ENCODE measurements around the gene MYCL.
A peak's percentile ranks its signal among the peaks of the same experiment; 100 is the strongest.

MYCL gene

DNA sequence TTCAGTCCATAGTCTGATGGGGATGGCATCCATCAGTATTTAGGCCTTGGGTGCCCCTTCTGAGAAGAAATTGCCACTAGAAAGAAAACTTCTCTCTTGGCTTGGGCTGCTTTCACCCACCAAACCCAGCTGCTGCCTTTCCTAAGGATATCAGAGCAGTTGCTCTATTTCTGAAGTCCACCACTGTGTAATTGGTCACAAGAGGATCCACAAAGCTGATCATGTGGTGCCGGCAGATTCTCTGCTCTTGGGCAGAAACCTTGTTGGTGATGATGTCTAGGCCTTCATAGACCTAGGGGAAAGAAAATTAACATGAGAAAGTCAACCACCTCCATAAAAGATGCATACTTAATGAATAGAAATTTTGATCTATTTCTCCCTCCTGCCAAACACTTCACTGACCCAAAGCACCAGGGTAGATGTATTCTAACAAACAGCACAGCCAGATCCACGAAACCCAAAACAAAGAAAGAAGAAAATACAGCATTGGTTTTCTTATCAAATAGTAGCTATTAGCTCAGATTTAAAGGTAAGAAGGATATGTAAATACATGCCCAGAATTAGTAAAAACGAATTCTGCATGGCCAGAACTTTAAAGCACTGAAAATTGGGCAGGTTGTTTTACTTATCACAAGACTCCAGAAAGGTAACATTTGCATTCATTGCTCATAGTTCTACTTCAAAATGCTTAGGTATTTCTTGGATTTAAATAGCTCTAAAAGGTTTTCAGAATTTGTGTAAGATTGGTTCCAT is 44.4 kb downstream of the MYCL start:
- Histone ChIP-seq H3K4me1 (ENCODE audit: control insufficient read depth, insufficient read depth, low read length) (peaks cover 7% of the 10 kb centered on the region), H3K9ac (ENCODE audit: low read length) (no peak overlapping the region), H3K9me3 (ENCODE audit: control insufficient read depth, low read length) (no peaks in the 10 kb centered on the region), H3K27me3 (ENCODE audit: control insufficient read depth, insufficient read depth, low read length) (no peaks in the 10 kb centered on the region), H3K36me3 (ENCODE audit: control insufficient read depth, insufficient read depth, low read length) (no peaks in the 10 kb centered on the region), H3K4me3 (ENCODE audit: low read length) (no peak overlapping the region)

DNA sequence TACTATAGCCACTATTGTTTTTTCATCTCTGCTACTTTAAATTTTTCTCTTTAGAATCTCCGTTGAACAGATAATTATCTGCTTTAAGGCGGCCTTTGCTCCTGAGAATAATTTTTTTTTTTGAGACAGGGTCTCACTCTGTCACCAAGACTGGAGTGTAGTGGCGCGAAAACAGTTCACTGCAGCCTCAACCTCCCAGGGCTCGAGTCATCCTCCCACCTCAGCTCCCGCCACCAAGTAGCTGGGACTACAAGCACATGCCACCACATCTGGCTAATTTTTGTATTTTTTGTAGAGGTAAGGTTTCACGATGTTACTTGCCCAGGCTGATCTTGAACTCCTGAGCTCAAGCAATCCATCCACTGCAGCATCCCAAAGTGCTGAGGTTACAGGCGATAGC is 47.0 kb downstream of the MYCL start:
- Histone ChIP-seq H3K4me1 (ENCODE audit: control insufficient read depth, insufficient read depth, low read length) (peaks cover 12% of the 10 kb centered on the region), H3K27me3 (ENCODE audit: control insufficient read depth, insufficient read depth, low read length) (no peaks in the 10 kb centered on the region), H3K9ac (ENCODE audit: low read length) (no peak overlapping the region), H3K9me3 (ENCODE audit: control insufficient read depth, low read length) (no peaks in the 10 kb centered on the region), H3K36me3 (ENCODE audit: control insufficient read depth, insufficient read depth, low read length) (no peaks in the 10 kb centered on the region), H3K4me3 (ENCODE audit: low read length) (no peak overlapping the region)

DNA sequence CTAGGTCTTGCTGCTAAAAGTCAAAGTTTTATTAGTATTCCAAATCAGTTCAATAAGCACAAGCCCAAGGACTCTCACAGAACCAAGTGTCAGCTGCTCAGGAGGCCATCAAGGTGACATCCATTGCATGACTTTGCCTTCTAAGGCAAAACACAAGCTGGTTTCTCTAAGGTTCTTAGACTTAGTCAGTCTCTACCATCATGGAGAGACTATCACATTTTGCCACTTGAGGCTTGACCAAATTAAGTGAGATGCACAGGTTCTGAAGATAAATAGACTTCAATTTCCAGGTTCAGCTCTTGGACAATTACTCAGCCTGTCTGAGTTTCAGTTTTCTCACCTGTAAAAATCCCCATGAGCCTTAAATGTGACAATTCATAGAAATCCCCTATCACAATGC is 47.4 kb downstream of the MYCL start:
- H3K36me3 ChIP-seq (ENCODE audit: control insufficient read depth, insufficient read depth, low read length), result no peaks in the 10 kb centered on the region
- peaks cover 12% of the 10 kb centered on the region for H3K4me1 ChIP-seq (ENCODE audit: control insufficient read depth, insufficient read depth, low read length)

DNA sequence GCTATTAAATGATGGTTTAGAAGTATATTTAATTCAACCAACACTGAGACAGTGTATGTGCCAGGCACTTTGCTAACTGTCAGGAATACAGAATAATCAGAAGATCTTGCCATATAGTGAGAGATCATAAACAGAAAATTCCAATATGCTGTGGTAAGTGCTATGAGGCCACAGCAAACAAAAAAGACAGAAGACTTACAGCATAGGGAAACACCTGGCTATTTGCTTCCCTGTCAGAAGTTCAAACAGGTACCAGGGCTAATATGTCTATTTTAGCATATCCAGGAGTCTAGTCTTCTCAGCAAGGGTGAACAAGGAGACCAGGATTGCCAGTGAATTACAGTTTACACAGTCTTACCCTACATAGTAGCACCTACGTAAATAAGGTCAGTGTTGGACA is 48.8 kb downstream of the MYCL start:
- no peak overlapping the region for H3K4me3 ChIP-seq (ENCODE audit: low read length)
- H3K9ac ChIP-seq (ENCODE audit: low read length), result no peak overlapping the region
- peaks cover 12% of the 10 kb centered on the region for H3K4me1 ChIP-seq (ENCODE audit: control insufficient read depth, insufficient read depth, low read length)
- H3K27me3 ChIP-seq (ENCODE audit: control insufficient read depth, insufficient read depth, low read length), result no peaks in the 10 kb centered on the region
- no peaks in the 10 kb centered on the region for H3K9me3 ChIP-seq (ENCODE audit: control insufficient read depth, low read length)
- no peaks in the 10 kb centered on the region for H3K36me3 ChIP-seq (ENCODE audit: control insufficient read depth, insufficient read depth, low read length)

More for the DNA sequence above, 47.4 kb downstream of the MYCL start:
- H3K9me3 ChIP-seq (ENCODE audit: control insufficient read depth, low read length), result no peaks in the 10 kb centered on the region
- H3K27me3 ChIP-seq (ENCODE audit: control insufficient read depth, insufficient read depth, low read length), result no peaks in the 10 kb centered on the region
- no peak overlapping the region for H3K9ac ChIP-seq (ENCODE audit: low read length)
- no peak overlapping the region for H3K4me3 ChIP-seq (ENCODE audit: low read length)

DNA sequence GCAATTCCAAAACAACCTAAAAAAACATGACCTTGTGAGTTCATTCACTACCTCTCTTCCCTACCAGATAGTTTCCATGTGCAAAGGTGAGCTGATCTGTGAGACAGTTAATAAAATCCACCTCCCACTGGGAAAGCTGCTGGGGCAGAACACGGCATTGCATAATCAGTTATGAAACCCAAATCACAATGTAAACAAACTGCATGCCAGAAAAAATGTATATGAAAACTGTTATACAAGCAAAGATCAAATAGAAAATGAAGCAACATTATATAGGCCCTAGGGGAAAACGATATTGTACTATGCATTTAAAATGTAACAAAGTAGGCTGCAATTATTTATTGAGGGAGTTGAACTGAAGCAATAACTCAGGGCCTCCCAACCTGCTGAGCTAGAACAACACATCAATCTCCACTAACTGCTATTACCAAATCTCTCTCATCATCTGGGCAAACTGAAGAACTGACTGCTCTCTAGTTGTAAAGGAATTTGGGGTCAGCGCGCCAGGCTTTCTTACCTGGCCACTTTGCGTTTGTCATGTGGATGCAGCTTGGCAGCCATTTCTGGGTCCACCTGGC is 49.4 kb downstream of the MYCL start:
- Histone ChIP-seq H3K36me3 (ENCODE audit: control insufficient read depth, insufficient read depth, low read length) (no peaks in the 10 kb centered on the region), H3K27me3 (ENCODE audit: control insufficient read depth, insufficient read depth, low read length) (no peaks in the 10 kb centered on the region), H3K9ac (ENCODE audit: low read length) (no peak overlapping the region), H3K4me1 (ENCODE audit: control insufficient read depth, insufficient read depth, low read length) (peaks cover 12% of the 10 kb centered on the region), H3K9me3 (ENCODE audit: control insufficient read depth, low read length) (no peaks in the 10 kb centered on the region), H3K4me3 (ENCODE audit: low read length) (no peak overlapping the region)

DNA sequence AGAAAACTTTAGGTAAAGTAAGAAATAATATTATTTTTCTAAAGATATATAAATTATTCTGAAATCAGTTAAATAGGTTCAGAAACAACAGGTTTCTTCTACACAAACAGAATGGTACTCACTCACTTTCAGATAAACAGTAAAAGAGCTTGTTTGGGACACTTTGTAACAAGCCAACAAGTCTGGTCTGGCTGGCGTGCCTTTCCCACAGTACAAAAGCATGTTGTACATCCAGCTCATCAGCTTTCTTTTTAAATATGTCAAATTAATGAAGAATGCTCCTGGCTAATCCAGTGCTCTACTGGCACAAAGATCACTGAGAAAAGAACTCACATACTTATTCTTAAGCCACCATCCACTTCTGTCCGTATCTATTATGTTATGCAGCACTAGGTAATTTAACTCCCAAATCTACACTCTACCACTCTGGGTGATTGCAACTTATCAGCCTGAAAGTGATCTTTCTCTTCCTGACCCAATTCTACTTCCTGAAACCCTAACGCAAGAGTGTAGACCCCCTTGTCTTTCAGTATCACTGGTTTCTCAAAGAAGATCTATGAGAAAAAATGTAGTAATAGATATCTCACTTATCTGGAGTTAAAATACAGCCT is 51.0 kb downstream of the MYCL start:
- H3K4me3 ChIP-seq (ENCODE audit: low read length), result no peak overlapping the region
- H3K4me1 ChIP-seq (ENCODE audit: control insufficient read depth, insufficient read depth, low read length), result peaks cover 25% of the 10 kb centered on the region
- H3K9ac ChIP-seq (ENCODE audit: low read length), result no peak overlapping the region
- H3K27me3 ChIP-seq (ENCODE audit: control insufficient read depth, insufficient read depth, low read length), result no peaks in the 10 kb centered on the region
- H3K9me3 ChIP-seq (ENCODE audit: control insufficient read depth, low read length), result no peaks in the 10 kb centered on the region
- no peaks in the 10 kb centered on the region for H3K36me3 ChIP-seq (ENCODE audit: control insufficient read depth, insufficient read depth, low read length)

DNA sequence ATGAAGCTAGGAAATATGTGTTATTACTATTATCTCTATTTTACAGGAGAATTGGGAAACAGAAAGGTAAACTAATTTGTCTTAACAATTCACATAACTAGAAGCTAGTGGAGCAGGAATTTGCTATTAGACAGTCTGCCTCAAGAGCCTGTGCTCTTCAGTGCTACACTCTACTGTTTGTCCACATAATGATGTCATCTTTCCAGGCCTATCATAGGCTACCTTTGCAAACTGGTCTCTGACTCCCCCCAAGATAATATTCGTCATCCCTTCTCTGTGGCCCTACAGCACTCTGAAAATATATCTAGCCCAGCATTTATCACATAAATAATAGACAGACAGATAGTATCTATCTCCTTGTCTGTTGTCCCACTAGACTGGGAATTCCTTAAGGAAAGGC is 52.5 kb downstream of the MYCL start:
- no peak overlapping the region for H3K4me3 ChIP-seq (ENCODE audit: low read length)
- H3K4me1 ChIP-seq (ENCODE audit: control insufficient read depth, insufficient read depth, low read length), result peaks cover 32% of the 10 kb centered on the region
- H3K27me3 ChIP-seq (ENCODE audit: control insufficient read depth, insufficient read depth, low read length), result no peaks in the 10 kb centered on the region
- no peaks in the 10 kb centered on the region for H3K36me3 ChIP-seq (ENCODE audit: control insufficient read depth, insufficient read depth, low read length)
- no peaks in the 10 kb centered on the region for H3K9me3 ChIP-seq (ENCODE audit: control insufficient read depth, low read length)
- no peak overlapping the region for H3K9ac ChIP-seq (ENCODE audit: low read length)

DNA sequence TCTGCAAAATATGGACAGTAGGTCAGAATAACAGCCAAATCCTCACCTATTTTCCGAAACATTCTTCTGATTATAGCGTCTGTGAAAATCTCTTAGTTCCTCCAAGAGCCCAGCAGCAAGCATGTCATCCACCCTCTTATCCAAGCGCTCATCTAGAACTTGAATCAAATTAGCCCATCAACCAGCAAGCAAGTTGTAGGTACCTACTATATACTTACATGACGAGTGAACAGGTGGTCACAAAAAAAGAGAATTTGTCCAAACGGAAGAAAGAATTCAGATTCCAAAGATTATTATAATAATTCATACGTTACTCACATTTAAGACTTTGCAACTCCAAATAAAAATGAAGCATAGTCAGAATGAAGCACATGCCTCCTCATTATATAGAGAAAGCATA is 53.8 kb downstream of the MYCL start:
- H3K4me1 ChIP-seq (ENCODE audit: control insufficient read depth, insufficient read depth, low read length), result peaks cover 31% of the 10 kb centered on the region
- H3K27me3 ChIP-seq (ENCODE audit: control insufficient read depth, insufficient read depth, low read length), result no peaks in the 10 kb centered on the region
- no peaks in the 10 kb centered on the region for H3K9me3 ChIP-seq (ENCODE audit: control insufficient read depth, low read length)
- no peak overlapping the region for H3K9ac ChIP-seq (ENCODE audit: low read length)
- H3K4me3 ChIP-seq (ENCODE audit: low read length), result no peak overlapping the region
- no peaks in the 10 kb centered on the region for H3K36me3 ChIP-seq (ENCODE audit: control insufficient read depth, insufficient read depth, low read length)

DNA sequence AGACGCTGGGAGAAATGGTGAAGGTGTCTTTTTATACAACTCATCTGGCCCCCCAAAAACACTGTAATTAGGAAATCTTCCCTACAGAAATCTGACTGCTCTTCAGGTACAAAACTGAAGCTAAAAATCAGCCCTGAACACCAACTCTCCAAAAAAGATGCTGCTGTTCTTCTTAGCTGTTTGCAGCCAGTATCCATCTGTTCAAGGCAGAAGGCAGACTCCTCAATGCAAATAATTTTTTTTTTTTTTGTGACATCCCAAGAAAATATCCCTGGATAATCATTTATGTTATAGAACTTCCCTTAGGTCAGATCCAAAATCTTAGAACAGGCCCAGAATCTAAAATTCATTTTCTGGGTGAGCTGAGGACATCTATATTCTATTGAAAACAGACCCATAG is 54.9 kb downstream of the MYCL start:
- no peaks in the 10 kb centered on the region for H3K27me3 ChIP-seq (ENCODE audit: control insufficient read depth, insufficient read depth, low read length)
- no peak overlapping the region for H3K9ac ChIP-seq (ENCODE audit: low read length)
- H3K9me3 ChIP-seq (ENCODE audit: control insufficient read depth, low read length), result no peaks in the 10 kb centered on the region
- no peak overlapping the region for H3K4me3 ChIP-seq (ENCODE audit: low read length)
- peaks cover 20% of the 10 kb centered on the region for H3K4me1 ChIP-seq (ENCODE audit: control insufficient read depth, insufficient read depth, low read length)
- H3K36me3 ChIP-seq (ENCODE audit: control insufficient read depth, insufficient read depth, low read length), result no peaks in the 10 kb centered on the region

DNA sequence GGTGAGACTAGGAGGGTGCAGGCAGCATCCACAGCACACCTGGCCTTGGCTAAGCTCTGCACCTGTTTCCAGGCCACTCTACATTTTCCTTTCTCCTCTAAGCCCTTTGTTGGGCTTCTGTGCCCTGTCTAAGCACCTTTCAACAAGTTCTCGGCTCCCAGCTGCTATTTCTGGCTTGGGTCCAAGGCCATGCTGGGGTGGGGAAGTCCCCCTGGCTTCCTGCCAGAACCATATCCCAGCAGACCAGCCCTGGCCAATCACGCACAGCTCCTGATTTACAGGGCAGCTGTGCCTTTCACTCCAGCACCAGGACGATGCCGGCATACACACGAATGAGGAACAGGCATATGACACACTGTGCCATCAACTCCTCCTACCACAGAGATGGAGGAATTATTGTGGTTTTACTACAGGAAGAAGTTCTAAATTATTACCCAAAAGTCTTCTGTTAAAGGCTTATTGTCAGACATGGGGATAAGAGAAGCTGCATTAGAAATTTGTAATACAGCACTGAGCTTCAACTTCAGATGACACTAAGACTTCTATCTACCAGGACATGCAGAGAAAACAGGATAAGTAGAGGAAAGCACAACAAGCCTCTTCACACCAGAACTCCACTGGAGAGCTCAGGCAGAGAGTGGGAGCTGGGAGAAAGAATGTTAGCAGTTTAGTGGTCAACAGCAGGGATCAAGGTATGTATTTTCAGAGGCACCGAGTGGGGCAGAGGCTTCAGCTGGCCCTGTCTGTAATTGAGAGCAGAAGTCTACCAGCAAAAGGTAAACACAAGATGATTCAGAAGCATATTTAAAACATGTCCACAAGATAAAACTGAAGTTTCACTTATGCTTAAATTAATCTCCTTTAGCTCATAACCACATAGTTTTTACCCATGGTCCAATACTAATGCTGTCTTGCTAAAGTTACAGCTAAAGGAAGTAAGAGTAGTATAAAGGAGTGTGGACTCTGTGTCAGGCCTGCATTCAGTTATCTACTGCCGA is 55.8 kb downstream of the MYCL start:
- Histone ChIP-seq H3K36me3 (ENCODE audit: control insufficient read depth, insufficient read depth, low read length) (no peaks in the 10 kb centered on the region), H3K27me3 (ENCODE audit: control insufficient read depth, insufficient read depth, low read length) (no peaks in the 10 kb centered on the region), H3K9ac (ENCODE audit: low read length) (peak overlapping the region; percentile 11), H3K4me3 (ENCODE audit: low read length) (no peak overlapping the region), H3K9me3 (ENCODE audit: control insufficient read depth, low read length) (no peaks in the 10 kb centered on the region), H3K4me1 (ENCODE audit: control insufficient read depth, insufficient read depth, low read length) (peaks cover 20% of the 10 kb centered on the region)

Measured in mucosa of stomach (tissue), 1 donor.